ENCODE measurements around the gene AKAP17A. TPM values are rescaled to one million over a fixed set of nuclear protein-coding genes. Genes with fewer than 3 reads are reported as not detected.
"Not testable (repeated sequence)": the region's sequence is repeated elsewhere in the genome, so short reads cannot be mapped to it uniquely, and the experiment has no call there.

AKAP17A gene
- total RNA-seq, 1 donor from 2014 or later = 71.9 TPM

- intact Hi-C loops (cut with micrococcal nuclease) = no loop called here
Observed at GRCh38 chrX:1601768-1602085, 10.3 kb downstream of the AKAP17A start.

- intact Hi-C loops (cut with micrococcal nuclease) = no loop called here
Observed at GRCh38 chrX:1602299-1602698, 10.9 kb downstream of the AKAP17A start.

- intact Hi-C loops (cut with micrococcal nuclease) = no loop called here
Observed at GRCh38 chrX:1606496-1606895, 15.1 kb downstream of the AKAP17A start.

GRCh38 chrX:1609311-1609710, 17.9 kb downstream of the AKAP17A start:
- intact Hi-C loops (cut with micrococcal nuclease) = no loop called here

- intact Hi-C loops (cut with micrococcal nuclease) = no loop called here
Observed at GRCh38 chrX:1609762-1610161, 18.4 kb downstream of the AKAP17A start.

GRCh38 chrX:1610166-1610565, 18.8 kb downstream of the AKAP17A start:
- intact Hi-C loops (cut with micrococcal nuclease) = no loop called here

- intact Hi-C loops (cut with micrococcal nuclease) = no loop called here
Observed at GRCh38 chrX:1610736-1611135, 19.3 kb downstream of the AKAP17A start.

GRCh38 chrX:1612641-1613286, 21.4 kb downstream of the AKAP17A start:
- intact Hi-C loops (cut with micrococcal nuclease) = no loop called here

GRCh38 chrX:1614927-1615326, 23.5 kb downstream of the AKAP17A start, which contains the start of gene ASMT:
ASMT (plus strand) TSS chrX:1615059; CDS start chrX:1615200, 141 bp downstream.
- intact Hi-C loops (cut with micrococcal nuclease) = no loop called here

GRCh38 chrX:1618689-1619088, 27.3 kb downstream of the AKAP17A start:
- intact Hi-C loops (cut with micrococcal nuclease) = no loop called here

GRCh38 chrX:1623691-1624090, 32.3 kb downstream of the AKAP17A start:
- intact Hi-C loops (cut with micrococcal nuclease) = no loop called here

- intact Hi-C loops (cut with micrococcal nuclease) = not testable (repeated sequence)
Observed at GRCh38 chrX:1624158-1624860, 32.9 kb downstream of the AKAP17A start.

- intact Hi-C loops (cut with micrococcal nuclease) = not testable (repeated sequence)
Observed at GRCh38 chrX:1624861-1625215, 33.4 kb downstream of the AKAP17A start.

GRCh38 chrX:1629244-1629643, 37.8 kb downstream of the AKAP17A start:
- intact Hi-C loops (cut with micrococcal nuclease) = no loop called here

- intact Hi-C loops (cut with micrococcal nuclease) = no loop called here
Observed at GRCh38 chrX:1646009-1646408, 54.6 kb downstream of the AKAP17A start.

- intact Hi-C loops (cut with micrococcal nuclease) = no loop called here
Observed at GRCh38 chrX:1649621-1650020, 58.2 kb downstream of the AKAP17A start.

Other genes with a start within 250 kb of the AKAP17A start
- 236 and 237 TPM in 2 replicates for gene SLC25A6, start 199.5 kb upstream of the AKAP17A start, total RNA-seq
- gene ASMTL, start 138.7 kb upstream of the AKAP17A start, total RNA-seq = 43.4 and 44.3 TPM in 2 replicates
- 126 and 127 TPM in 2 replicates for gene P2RY8, start 54.4 kb upstream of the AKAP17A start, total RNA-seq
- 0.20 TPM in 1 of 2 replicates, not detected in the other for gene ASMT, start 23.5 kb downstream of the AKAP17A start, total RNA-seq